Endometrium (tissue), 2 donors: ENCODE data around the gene LRP2.

Source experiments
- FAIRE-seq: peaks from 2 replicates; lab custom pipeline; 2012; peaks lifted over from hg19 to GRCh38; lab: Jason Lieb, UNC
- donor health status: control.
- donor health status: control.

The LRP2 gene

GRCh38 chr2:169090133-169090820, 272.1 kb downstream of the LRP2 start:
- FAIRE-seq = peak; percentile 18

- FAIRE-seq = no peak
Observed at GRCh38 chr2:169089182-169089581, 273.2 kb downstream of the LRP2 start.

- FAIRE-seq = no peak
Observed at GRCh38 chr2:169087757-169088379, 274.5 kb downstream of the LRP2 start.

GRCh38 chr2:169086893-169087467, 275.4 kb downstream of the LRP2 start:
- no peak for FAIRE-seq

GRCh38 chr2:169082995-169083394, 279.3 kb downstream of the LRP2 start:
- no peak for FAIRE-seq

- no peak for FAIRE-seq
Observed at GRCh38 chr2:169081551-169081950, 280.8 kb downstream of the LRP2 start.

- FAIRE-seq = no peak
Observed at GRCh38 chr2:169080250-169081069, 281.9 kb downstream of the LRP2 start.

- FAIRE-seq = no peak
Observed at GRCh38 chr2:169077674-169078240, 284.6 kb downstream of the LRP2 start.
